MCF 10A (cell line): ENCODE results near the gene S100A6. TPM values are rescaled to one million over a fixed set of nuclear protein-coding genes. Genes with fewer than 3 reads are reported as not detected.

Experiments used
- BruUV-seq: library from RNA; stranded (reverse); fragments of 400-500 nt; replicated peaks from 2 replicates; lab custom pipeline; 2021; lab: Mats Ljungman, UMichigan
- CTCF ChIA-PET: fragments of 300-600 bp; sonication (Branson Sonifier 250); formaldehyde crosslinking; extraction: SDS; loops from one replicate; lab custom pipeline; 2021; ENCODE audit warnings: antibody characterized with exemption, inconsistent platforms; lab: Yijun Ruan, JAX
- POLR2A ChIA-PET: fragments of 300-600, 350-650 bp; sonication (Branson Sonifier 250); formaldehyde crosslinking; extraction: SDS; loops from one replicate; lab custom pipeline; 2020; ENCODE audit warnings: antibody characterized with exemption, inconsistent platforms; lab: Yijun Ruan, JAX
- DNase-seq: peaks from one replicate; pipeline ENCODE4 v3.0.0-alpha.2; 2018; ENCODE audit not compliant: unreplicated experiment
- H3K27ac Mint-ChIP-seq: one replicate; pipeline ENCODE4 v1.8.0; 2022; ENCODE audit warnings: mild to moderate bottlenecking, low read depth, mixed read lengths; ENCODE audit not compliant: unreplicated experiment
- H3K27me3 Mint-ChIP-seq: one replicate; pipeline ENCODE4 v1.8.0; 2022; ENCODE audit warnings: mixed read lengths; ENCODE audit not compliant: insufficient read depth, unreplicated experiment
- H3K36me3 Mint-ChIP-seq: one replicate; pipeline ENCODE4 v1.8.0; 2022; ENCODE audit warnings: mild to moderate bottlenecking, moderate library complexity, mixed read lengths; ENCODE audit not compliant: insufficient read depth, unreplicated experiment
- H3K4me1 Mint-ChIP-seq: one replicate; pipeline ENCODE4 v1.8.0; 2022; ENCODE audit warnings: mixed read lengths; ENCODE audit not compliant: insufficient read depth, unreplicated experiment
- H3K4me3 Mint-ChIP-seq: one replicate; pipeline ENCODE4 v1.8.0; 2022; ENCODE audit warnings: mild to moderate bottlenecking, moderate library complexity, mixed read lengths; ENCODE audit not compliant: unreplicated experiment
- H3K9me3 Mint-ChIP-seq: one replicate; pipeline ENCODE4 v1.8.0; 2022; ENCODE audit warnings: mixed read lengths; ENCODE audit not compliant: unreplicated experiment
- intact Hi-C: fragments of 100-400 bp; cut with micrococcal nuclease; formaldehyde crosslinking; loops from 2 replicates; pipeline ENCODE4 v1.14.1; 2022
- total RNA-seq: library from RNA; stranded (reverse); gene quantifications from 2 replicates; pipeline ENCODE4 v1.2.3, GENCODE V29; 2022
- TF ChIP-seq, protein P1 (sequence below): fragments of 200-600 bp; IDR thresholded peaks from one replicate; pipeline ENCODE4 v1.8.0; 2022; ENCODE audit warnings: antibody characterized with exemption, mild to moderate bottlenecking; ENCODE audit not compliant: unreplicated experiment

Gene S100A6
- total RNA-seq, 1 experiment from 2014 or later: 2,571 TPM

DNA sequence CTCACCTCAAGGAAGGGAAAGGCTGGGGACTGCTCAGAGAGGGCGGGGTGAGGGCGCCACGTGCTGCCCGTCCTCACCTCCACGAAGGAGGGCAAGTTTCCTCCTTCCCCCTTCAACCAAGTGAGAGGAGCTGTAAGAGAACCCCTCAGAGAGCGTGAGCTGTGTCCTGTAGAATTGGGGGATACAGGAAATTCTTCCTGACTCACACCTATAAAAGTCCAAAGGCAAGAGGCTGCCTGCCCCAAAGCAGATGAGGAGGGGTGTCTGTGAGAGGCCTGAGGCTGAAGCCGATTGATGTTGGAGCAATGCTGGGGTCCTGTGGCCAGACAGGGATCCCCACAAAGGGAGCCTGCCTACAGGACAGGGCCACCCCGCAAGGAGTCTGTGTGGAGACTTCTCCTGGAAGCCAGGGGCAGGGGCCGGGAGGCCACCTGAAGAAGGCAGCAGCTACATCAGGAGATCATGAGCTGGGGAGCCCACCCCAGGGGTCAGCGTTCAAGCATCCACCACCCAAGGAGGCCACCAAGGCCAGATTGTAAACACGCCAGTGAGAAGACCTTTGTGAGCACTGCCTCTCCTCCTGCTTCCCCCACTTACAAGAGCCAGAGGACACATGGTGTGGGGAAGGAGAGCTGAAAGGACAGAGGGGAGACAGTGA lies 27.7 kb downstream of the S100A6 start:
- POLR2A ChIA-PET: interaction anchor here (0.6 to 22.5 kb wide), 10 partner anchors 12 to 482 kb away, joined by 3 to 780 read pairs (median 4); partner anchors contain the start of genes CHTOP, RPS27, S100A2 and S100A5
- no peaks in the 10 kb centered on the region for H3K36me3 Mint-ChIP-seq
- TF ChIP-seq, protein P1, sequence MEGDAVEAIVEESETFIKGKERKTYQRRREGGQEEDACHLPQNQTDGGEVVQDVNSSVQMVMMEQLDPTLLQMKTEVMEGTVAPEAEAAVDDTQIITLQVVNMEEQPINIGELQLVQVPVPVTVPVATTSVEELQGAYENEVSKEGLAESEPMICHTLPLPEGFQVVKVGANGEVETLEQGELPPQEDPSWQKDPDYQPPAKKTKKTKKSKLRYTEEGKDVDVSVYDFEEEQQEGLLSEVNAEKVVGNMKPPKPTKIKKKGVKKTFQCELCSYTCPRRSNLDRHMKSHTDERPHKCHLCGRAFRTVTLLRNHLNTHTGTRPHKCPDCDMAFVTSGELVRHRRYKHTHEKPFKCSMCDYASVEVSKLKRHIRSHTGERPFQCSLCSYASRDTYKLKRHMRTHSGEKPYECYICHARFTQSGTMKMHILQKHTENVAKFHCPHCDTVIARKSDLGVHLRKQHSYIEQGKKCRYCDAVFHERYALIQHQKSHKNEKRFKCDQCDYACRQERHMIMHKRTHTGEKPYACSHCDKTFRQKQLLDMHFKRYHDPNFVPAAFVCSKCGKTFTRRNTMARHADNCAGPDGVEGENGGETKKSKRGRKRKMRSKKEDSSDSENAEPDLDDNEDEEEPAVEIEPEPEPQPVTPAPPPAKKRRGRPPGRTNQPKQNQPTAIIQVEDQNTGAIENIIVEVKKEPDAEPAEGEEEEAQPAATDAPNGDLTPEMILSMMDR: no peak
- DNase-seq: no peak
- no peak overlapping the region for H3K27ac Mint-ChIP-seq
- no peak overlapping the region for H3K4me3 Mint-ChIP-seq
- no TSS peak for BruUV-seq
- H3K9me3 Mint-ChIP-seq: no peaks in the 10 kb centered on the region
- CTCF ChIA-PET: interaction anchor here (0.6 to 31.7 kb wide), 15 partner anchors 13 to 240 kb away, joined by 3 to 1438 read pairs (median 5); partner anchors contain the start of genes PGLYRP4, S100A12, S100A14 and S100A16
- peaks cover 54% of the 10 kb centered on the region for H3K4me1 Mint-ChIP-seq
- intact Hi-C loops: no loop called here
- no peaks in the 10 kb centered on the region for H3K27me3 Mint-ChIP-seq

DNA sequence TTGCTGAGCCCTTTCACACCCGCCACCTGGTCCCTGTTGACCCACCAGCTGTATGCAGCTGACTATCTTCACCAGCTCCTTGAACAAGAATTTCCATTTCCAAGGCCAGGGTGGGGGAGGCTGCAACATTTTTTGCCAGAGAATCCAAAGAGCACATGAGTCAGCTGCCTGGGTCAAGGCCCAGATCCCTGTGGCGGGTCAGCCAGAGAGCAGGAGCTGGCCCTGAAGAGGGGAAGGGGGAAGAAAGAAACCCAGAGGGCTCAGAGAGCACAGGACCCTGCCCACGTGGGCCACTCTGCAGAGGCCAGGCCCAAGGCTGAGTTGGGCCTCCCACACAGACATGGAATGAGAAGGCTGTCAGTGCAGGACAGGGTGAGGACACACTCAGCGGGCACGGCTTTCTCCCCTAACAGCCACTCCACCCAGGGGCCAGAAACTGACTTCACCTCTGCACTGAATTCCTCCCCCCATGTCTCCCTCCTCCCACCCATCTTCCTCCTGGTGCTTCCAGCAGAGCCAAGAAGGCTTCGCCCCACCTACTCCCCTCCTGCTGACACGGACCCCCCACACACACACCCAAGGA lies 28.9 kb downstream of the S100A6 start:
- intact Hi-C loops: no loop called here
- TF ChIP-seq, protein P1: no peak
- peak; percentile 90 for DNase-seq
- Mint-ChIP-seq H3K4me3 (no peak overlapping the region), H3K9me3 (no peaks in the 10 kb centered on the region), H3K27me3 (no peaks in the 10 kb centered on the region), H3K27ac (peak overlapping the region; percentile 4), H3K36me3 (no peaks in the 10 kb centered on the region), H3K4me1 (peaks cover 43% of the 10 kb centered on the region)
- no TSS peak for BruUV-seq
- ChIA-PET CTCF (interaction anchor here (0.6 to 31.7 kb wide), 15 partner anchors 9 to 241 kb away, joined by 3 to 1438 read pairs (median 5); partner anchors contain the start of genes NPR1, PGLYRP4, S100A14 and S100A16), POLR2A (interaction anchor here (0.6 to 22.5 kb wide), 15 partner anchors 9 to 1878 kb away, joined by 3 to 780 read pairs (median 3); partner anchors contain the start of genes ILF2, S100A14, S100A16 and S100A2)

DNA sequence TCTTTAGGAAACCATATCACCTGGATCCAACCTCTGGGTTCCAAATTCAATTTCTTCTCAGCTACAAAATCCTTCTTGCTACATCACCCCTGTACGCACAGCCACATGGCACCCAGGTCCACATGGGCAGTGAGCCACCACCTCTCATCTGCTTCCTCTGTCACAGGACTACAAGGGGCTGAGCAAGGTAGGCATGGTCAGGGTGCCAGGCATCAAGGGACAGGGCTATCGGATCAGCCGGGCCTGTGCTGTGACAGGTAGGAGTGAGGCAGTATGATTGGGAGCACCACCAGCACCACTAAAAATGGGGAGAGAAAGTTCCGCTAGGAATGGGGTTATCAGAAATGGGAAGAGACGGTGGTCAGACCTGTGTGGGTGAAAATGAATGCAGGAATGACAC lies 29.4 kb downstream of the S100A6 start:
- no TSS peak for BruUV-seq
- Mint-ChIP-seq H3K4me1 (peaks cover 40% of the 10 kb centered on the region), H3K4me3 (no peak overlapping the region), H3K36me3 (no peaks in the 10 kb centered on the region), H3K9me3 (no peaks in the 10 kb centered on the region), H3K27me3 (no peaks in the 10 kb centered on the region), H3K27ac (peak overlapping the region; percentile 4)
- DNase-seq: no peak
- POLR2A ChIA-PET: interaction anchor here (0.6 to 22.5 kb wide), 13 partner anchors 9 to 172 kb away, joined by 3 to 780 read pairs (median 4); partner anchors contain the start of genes ILF2, S100A14, S100A16 and S100A2
- TF ChIP-seq, protein P1: no peak
- intact Hi-C loops: no loop called here
- CTCF ChIA-PET: interaction anchor here (0.6 to 31.7 kb wide), 12 partner anchors 9 to 295 kb away, joined by 3 to 1438 read pairs (median 4); partner anchors contain the start of genes NPR1, PGLYRP4, S100A14 and S100A16

DNA sequence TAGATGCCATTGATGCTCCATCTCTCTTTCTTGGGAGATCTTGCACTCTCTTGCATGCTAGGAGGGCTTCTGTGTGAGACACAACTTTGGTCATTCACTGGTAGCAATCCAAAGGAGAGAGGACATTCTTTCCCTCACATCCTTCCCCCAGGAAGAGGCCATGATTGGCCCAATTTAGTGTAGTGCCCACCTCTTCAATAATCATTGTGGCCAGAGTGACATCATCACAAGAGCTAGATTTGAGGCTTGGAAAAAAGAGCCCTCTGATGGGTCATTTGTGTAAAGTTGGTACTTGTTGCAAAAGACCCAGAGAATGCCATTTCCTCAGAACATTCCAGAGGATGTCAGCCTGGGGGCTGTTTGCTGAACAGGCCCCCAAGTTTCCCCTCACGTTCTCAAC lies 30.2 kb downstream of the S100A6 start:
- ChIA-PET CTCF (interaction anchor here (0.6 to 31.7 kb wide), 7 partner anchors 10 to 296 kb away, joined by 3 to 1438 read pairs (median 5); partner anchors contain the start of genes PGLYRP4, S100A6 and S100A9), POLR2A (interaction anchor here (0.8 to 1.5 kb wide), 3 partner anchors 11 to 148 kb away, joined by 4 to 6 read pairs (median 4); partner anchors contain the start of gene S100A9)
- BruUV-seq: no TSS peak
- Mint-ChIP-seq H3K36me3 (no peaks in the 10 kb centered on the region), H3K4me1 (peaks cover 32% of the 10 kb centered on the region), H3K27ac (no peak overlapping the region), H3K9me3 (no peaks in the 10 kb centered on the region), H3K4me3 (no peak overlapping the region), H3K27me3 (no peaks in the 10 kb centered on the region)
- TF ChIP-seq, protein P1: no peak
- intact Hi-C loops: no loop called here
- DNase-seq: no peak
